ENCODE measurements around the gene CEACAM19.

CEACAM19 gene

DNA sequence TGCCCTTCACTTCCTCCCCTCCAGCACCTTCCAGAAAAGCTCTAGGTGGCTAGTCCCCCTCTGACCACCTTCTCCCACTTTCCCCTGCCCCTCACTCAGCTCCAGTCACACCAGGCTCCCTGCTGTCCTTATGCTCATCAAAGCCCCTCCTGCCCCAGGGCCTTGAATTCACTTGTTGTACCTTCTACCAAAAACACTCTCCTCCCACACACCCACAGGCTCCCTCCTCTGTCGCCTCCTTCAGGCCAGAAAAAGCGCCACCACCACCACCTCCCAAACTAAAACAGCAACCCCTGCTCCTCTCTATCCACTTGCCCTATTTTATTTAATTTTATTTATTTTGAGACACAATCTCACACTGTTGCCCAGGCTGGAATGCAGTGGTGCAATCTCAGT is 22.9 kb downstream of the CEACAM19 start:
- no peak for TF ChIP-seq CTCF (IDR thresholded peaks at IDR 0.05)

DNA sequence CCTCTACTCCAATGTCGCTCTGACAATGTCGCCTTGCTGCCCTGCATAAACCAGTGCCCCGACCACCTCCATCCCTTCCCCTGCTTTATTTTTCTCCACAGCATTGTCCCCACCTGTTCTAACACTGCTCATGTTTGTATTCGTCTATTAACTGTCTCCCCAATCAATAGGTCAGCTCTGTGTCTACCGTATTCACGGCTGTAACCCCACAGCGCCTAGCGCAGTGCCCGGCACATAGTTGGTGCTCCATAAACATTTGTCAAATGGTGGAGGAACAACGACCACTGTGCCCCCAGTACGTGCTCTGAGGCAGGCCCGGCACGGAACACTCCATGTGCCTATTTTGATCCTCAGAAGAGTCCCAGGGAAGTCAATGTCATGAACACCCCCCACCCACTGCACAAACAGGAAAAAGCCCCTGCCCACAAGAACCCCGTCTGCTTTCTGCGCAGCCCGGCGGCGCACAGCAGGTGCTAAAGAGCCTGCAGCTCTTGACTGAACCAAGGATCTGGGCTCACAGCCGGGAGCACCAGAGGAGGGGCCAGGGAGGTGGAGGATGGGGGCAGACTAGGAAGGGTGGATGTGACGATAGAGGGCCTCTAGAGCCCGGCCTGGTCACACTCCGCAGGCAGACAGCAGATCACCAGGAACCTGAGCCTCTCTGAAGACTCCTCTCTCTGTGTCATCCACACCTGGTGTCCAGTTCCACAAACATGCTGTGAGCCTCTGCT is 25.8 kb downstream of the CEACAM19 start:
- no peak for TF ChIP-seq CTCF (IDR thresholded peaks at IDR 0.05)

GRCh38 chr19:44697670-44698034 is 26.4 kb downstream of the CEACAM19 start:
- no peak for TF ChIP-seq CTCF (IDR thresholded peaks at IDR 0.05)

GRCh38 chr19:44698492-44699201 is 27.4 kb downstream of the CEACAM19 start, which contains the start of gene CEACAM16:
CEACAM16 (plus strand) TSS chr19:44699151; CDS start chr19:44701457, 2,306 bp downstream.
- no peak for TF ChIP-seq CTCF (IDR thresholded peaks at IDR 0.05)

DNA sequence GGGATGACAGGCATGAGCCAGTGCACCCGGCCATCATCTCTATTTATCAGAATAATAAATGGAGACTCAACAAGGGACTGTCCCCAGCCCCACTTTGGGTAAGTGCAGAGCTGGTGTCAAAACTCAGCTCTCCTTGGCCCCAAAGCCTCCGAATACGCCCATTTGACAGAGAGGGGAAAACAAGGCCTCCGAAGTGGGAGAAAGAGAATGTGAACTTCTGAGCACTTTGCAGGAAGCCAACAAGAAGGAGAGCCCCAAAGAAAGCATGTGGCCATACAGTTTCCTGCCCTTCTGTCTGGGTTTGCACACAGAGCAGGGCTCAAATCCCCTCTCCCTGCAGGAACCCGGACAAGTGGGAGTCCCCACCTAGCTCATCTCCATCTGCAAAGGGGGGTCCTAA is 29.3 kb downstream of the CEACAM19 start:
- TF ChIP-seq CTCF (IDR thresholded peaks at IDR 0.05): no peak

DNA sequence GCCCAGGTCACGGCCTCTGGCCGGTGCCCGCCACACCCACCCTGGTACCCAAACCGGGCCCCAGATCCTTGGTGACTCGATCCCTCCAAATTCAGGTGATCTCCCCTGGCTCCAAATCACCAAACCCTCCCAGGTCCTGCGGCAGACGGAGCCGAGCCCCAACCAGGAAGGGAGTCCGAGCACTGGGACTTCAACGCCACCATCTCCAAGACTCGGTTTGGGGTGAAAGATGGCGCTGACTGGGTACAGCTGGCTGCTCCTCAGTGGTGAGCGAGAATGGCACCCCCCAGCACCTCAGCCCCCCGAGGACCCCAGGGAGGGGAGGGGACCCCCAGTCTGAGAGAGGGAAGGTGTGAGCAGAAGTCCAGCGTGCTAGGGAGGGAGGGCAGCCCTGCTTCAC is 29.9 kb downstream of the CEACAM19 start:
- TF ChIP-seq CTCF (IDR thresholded peaks at IDR 0.05): no peak

- no peak for TF ChIP-seq CTCF (IDR thresholded peaks at IDR 0.05)
Measured at GRCh38 chr19:44702551-44703176, 31.4 kb downstream of the CEACAM19 start.
